IMR-90 (cell line): ENCODE data around the gene MFAP1. TPM values are rescaled to one million over a fixed set of nuclear protein-coding genes. Genes with fewer than 3 reads are reported as not detected.

Experiments
- ATAC-seq: fragments of 200-7000 bp; cut with Tn5 transposase; 2 replicates; pipeline ENCODE4 v1.9.1; 2020; ENCODE audit warnings: low read depth, mild to moderate bottlenecking, moderate library complexity
- BruUV-seq: library from RNA; stranded (reverse); fragments of 400-500 nt; replicated peaks from 2 replicates; lab custom pipeline; 2021; lab: Mats Ljungman, UMichigan
- CTCF ChIA-PET: fragments of 300-600 bp; formaldehyde crosslinking; extraction: SDS; loops from one replicate; lab custom pipeline; 2021; ENCODE audit warnings: antibody characterized with exemption; lab: Yijun Ruan, JAX
- POLR2A ChIA-PET: fragments of 300-600 bp; sonication (Branson Sonifier 250); formaldehyde crosslinking; loops from one replicate; lab custom pipeline; 2022; ENCODE audit warnings: antibody characterized with exemption; ENCODE audit not compliant: unreplicated experiment; lab: Charles Lee
- DNase-seq: peaks from one replicate; pipeline ENCODE4 v3.0.0; 2013
- H2AFZ ChIP-seq: replicated peaks from 2 replicates; pipeline ENCODE3; 2013; ENCODE audit warnings: low read length, mild to moderate bottlenecking; ENCODE audit not compliant: poor library complexity
- H2AK5ac ChIP-seq: 2 replicates; pipeline ENCODE4 v1.6.1; 2013; ENCODE audit warnings: low read depth, low read length, inconsistent platforms
- H2AK9ac ChIP-seq: replicated peaks from 2 replicates; pipeline ENCODE3; 2013; ENCODE audit warnings: mild to moderate bottlenecking, low read depth, low read length, moderate library complexity; ENCODE audit not compliant: poor library complexity
- H2BK120ac ChIP-seq: 2 replicates; pipeline ENCODE4 v1.6.1; 2013; ENCODE audit warnings: low read depth, low read length, inconsistent platforms
- H2BK15ac ChIP-seq: 3 replicates; pipeline ENCODE4 v1.6.1; 2013; ENCODE audit warnings: low read depth, low read length, inconsistent platforms
- H2BK20ac ChIP-seq: 2 replicates; pipeline ENCODE4 v1.6.1; 2013; ENCODE audit warnings: low read depth, mild to moderate bottlenecking, inconsistent platforms, low read length, moderate library complexity
- H2BK5ac ChIP-seq: 2 replicates; pipeline ENCODE4 v1.6.1; 2013; ENCODE audit warnings: mild to moderate bottlenecking, low read depth, low read length, inconsistent platforms; ENCODE audit not compliant: poor library complexity, severe bottlenecking
- H3K14ac ChIP-seq: replicated peaks from 2 replicates; pipeline ENCODE4 v1.6.1; 2013; ENCODE audit warnings: low read depth, low read length, inconsistent platforms
- H3K18ac ChIP-seq: 2 replicates; pipeline ENCODE4 v1.6.1; 2013; ENCODE audit warnings: low read depth, low read length, control low read depth
- H3K23ac ChIP-seq: 2 replicates; pipeline ENCODE4 v1.6.1; 2013; ENCODE audit warnings: low read depth, low read length, inconsistent platforms
- H3K27ac ChIP-seq: 2 replicates; pipeline ENCODE4 v1.5.1; 2013; ENCODE audit warnings: mild to moderate bottlenecking, control low read depth, low read length; ENCODE audit not compliant: insufficient read depth
- H3K27me3 ChIP-seq: 2 replicates; pipeline ENCODE4 v1.6.1; 2013; ENCODE audit warnings: low read length; ENCODE audit not compliant: control insufficient read depth, insufficient read depth
- H3K36me3 ChIP-seq: 2 replicates; pipeline ENCODE4 v1.6.1; 2013; ENCODE audit warnings: low read length, mixed read lengths; ENCODE audit not compliant: control insufficient read depth, insufficient read depth
- H3K4ac ChIP-seq: 2 replicates; pipeline ENCODE4 v1.6.1; 2013; ENCODE audit warnings: low read depth, low read length, inconsistent platforms
- H3K4me1 ChIP-seq: 2 replicates; pipeline ENCODE4 v1.6.1; 2013; ENCODE audit warnings: low read length, mixed read lengths; ENCODE audit not compliant: control insufficient read depth, insufficient read depth
- H3K4me2 ChIP-seq: 2 replicates; pipeline ENCODE4 v1.6.1; 2013; ENCODE audit warnings: low read depth, mild to moderate bottlenecking, control low read depth, low read length, moderate library complexity
- H3K4me3 ChIP-seq: 2 replicates; pipeline ENCODE4 v1.5.1; 2013; ENCODE audit warnings: low read depth, mild to moderate bottlenecking, control low read depth, low read length, moderate library complexity; ENCODE audit not compliant: insufficient read depth
- H3K56ac ChIP-seq: 2 replicates; pipeline ENCODE4 v1.6.1; 2013; ENCODE audit warnings: low read length, inconsistent platforms; ENCODE audit not compliant: insufficient read depth; ENCODE audit errors: extremely low read depth
- H3K79me1 ChIP-seq, 2 experiments: 2 replicates each; pipeline ENCODE4 v1.6.1; 2013; ENCODE audit warnings: low read length in 2 of 2, inconsistent platforms in 1 of 2, low read depth in 1 of 2
- H3K9ac ChIP-seq: 2 replicates; pipeline ENCODE4 v1.6.1; 2013; ENCODE audit warnings: low read depth, low read length, control low read depth
- H3K9me1 ChIP-seq: 2 replicates; pipeline ENCODE4 v1.6.1; 2013; ENCODE audit warnings: low read length, inconsistent platforms; ENCODE audit not compliant: insufficient read depth
- H3K9me3 ChIP-seq: 2 replicates; pipeline ENCODE4 v1.6.1; 2013; ENCODE audit warnings: low read length; ENCODE audit not compliant: control insufficient read depth, insufficient read depth
- H4K20me1 ChIP-seq: 2 replicates; pipeline ENCODE4 v1.6.1; 2013; ENCODE audit warnings: low read length, inconsistent platforms; ENCODE audit not compliant: insufficient read depth
- H4K5ac ChIP-seq: 2 replicates; pipeline ENCODE4 v1.6.1; 2013; ENCODE audit warnings: mild to moderate bottlenecking, low read depth, low read length, control low read depth
- H4K8ac ChIP-seq, 2 experiments: 2 replicates each; pipeline ENCODE4 v1.6.1; 2013; ENCODE audit warnings: low read depth in 2 of 2, low read length in 2 of 2, control low read depth in 1 of 2, inconsistent platforms in 1 of 2
- H4K91ac ChIP-seq: 2 replicates; pipeline ENCODE4 v1.6.1; 2013; ENCODE audit warnings: low read depth, low read length, inconsistent platforms; ENCODE audit not compliant: insufficient read depth
- CEBPB ChIP-seq: IDR thresholded peaks from 2 replicates; pipeline ENCODE4 v1.6.1; 2012; ENCODE audit warnings: low read depth, low read length, improper control_type of control experiment
- CHD1 ChIP-seq: IDR thresholded peaks from 2 replicates; pipeline ENCODE4 v1.6.1; 2012; ENCODE audit warnings: low read depth, low read length, improper control_type of control experiment
- FOS ChIP-seq: fragments of 150-350 bp; IDR thresholded peaks from 2 replicates; pipeline ENCODE4 v1.6.1; 2016; ENCODE audit warnings: low read depth, low read length
- MAZ ChIP-seq: IDR thresholded peaks from 2 replicates; pipeline ENCODE4 v1.6.1; 2012; ENCODE audit warnings: low read depth, mild to moderate bottlenecking, low read length, improper control_type of control experiment, moderate library complexity, borderline replicate concordance
- MXI1 ChIP-seq: IDR thresholded peaks from 2 replicates; pipeline ENCODE4 v1.6.1; 2012; ENCODE audit warnings: low read depth, mild to moderate bottlenecking, low read length, moderate library complexity, borderline replicate concordance
- NFE2L2 ChIP-seq: fragments of 150-350 bp; IDR thresholded peaks from 2 replicates; pipeline ENCODE4 v1.6.1; 2016; ENCODE audit warnings: low read depth, mild to moderate bottlenecking, low read length
- POLR2A ChIP-seq: IDR thresholded peaks from 2 replicates; pipeline ENCODE4 v1.6.1; 2012; ENCODE audit warnings: mild to moderate bottlenecking, low read depth, low read length
- RAD21 ChIP-seq: IDR thresholded peaks from 2 replicates; pipeline ENCODE4 v1.6.1; 2012; ENCODE audit warnings: low read length, improper control_type of control experiment
- RFX5 ChIP-seq: IDR thresholded peaks from 2 replicates; pipeline ENCODE4 v1.8.0; 2012; ENCODE audit warnings: low read depth, mild to moderate bottlenecking, low read length, moderate library complexity
- SMC3 ChIP-seq: fragments of 150-350 bp; IDR thresholded peaks from 2 replicates; pipeline ENCODE4 v1.6.1; 2016; ENCODE audit warnings: low read depth, mild to moderate bottlenecking, antibody characterized with exemption, low read length, moderate library complexity
- WGBS, 2 experiments: methylation state at CpG; one replicate each; pipeline versions ENCODE4 v1.1.5 to v1.1.7; 2013; ENCODE audit warnings: missing lambda C conversion rate in 2 of 2; ENCODE audit not compliant: insufficient read length in 1 of 2; ENCODE audit errors: extremely low coverage in 2 of 2; 5-methylcytosine and 5-hydroxymethylcytosine counted together
- dilution Hi-C: fragments of 300-500 bp; cut with HindIII; formaldehyde crosslinking; loops from one replicate; pipeline ENCODE4 v1.14.3; 2018; ENCODE audit warnings: low sequenced_read_pairs; ENCODE audit not compliant: unreplicated experiment
- in situ Hi-C: fragments of 300-500 bp; cut with MboI; formaldehyde crosslinking; loops from 3 replicates; pipeline ENCODE4 v1.14.3; 2019; ENCODE audit warnings: low sequenced_read_pairs, inconsistent platforms, mixed read lengths
- intact Hi-C: fragments of 100-400 bp; cut with micrococcal nuclease; formaldehyde crosslinking; loops from 2 replicates; pipeline ENCODE4 v1.10.0; 2022
- polyA plus RNA-seq, 3 experiments: library from polyadenylated mRNA; depleted of rRNA; stranded (reverse); fragments of >200 nt; gene quantifications; 2 replicates each; pipeline ENCODE4 v1.2.3, GENCODE V29; 2012; ENCODE audit warnings: low replicate concordance in 1 of 3
- total RNA-seq: library from RNA; depleted of rRNA; stranded (reverse); fragments of >200 nt; gene quantifications from 2 replicates; pipeline ENCODE4 v1.2.3, GENCODE V29; 2012
- TF ChIP-seq, protein P1 (sequence below): conservative IDR thresholded peaks from 2 replicates; pipeline ENCODE4 v1.5.1; 2012; ENCODE audit warnings: mild to moderate bottlenecking, low read depth, low read length, improper control_type of control experiment

Gene MFAP1
- total and polyA plus RNA-seq, 2 of the 4 experiments (the other 2 are of a cell fraction), result 21.6 to 28.5 TPM

DNA sequence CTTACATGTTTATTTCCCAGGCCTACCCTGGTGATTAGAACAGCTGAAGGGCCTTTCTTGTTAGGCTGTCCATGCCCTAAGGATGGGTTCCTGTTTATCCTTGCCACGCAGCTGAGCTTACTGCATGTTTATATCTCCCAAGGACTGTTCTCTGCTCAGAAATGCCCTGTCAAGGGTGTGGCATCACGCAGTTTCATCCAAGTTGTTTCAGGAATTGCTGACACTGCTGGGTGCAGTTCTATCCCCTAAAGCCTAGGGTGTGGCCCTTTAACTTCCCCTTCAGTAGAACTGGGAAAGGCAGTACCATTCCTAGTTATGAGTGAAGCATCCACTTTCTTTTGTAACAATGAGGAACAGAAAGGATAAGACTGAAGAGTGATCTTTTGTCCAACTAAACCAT is 52.7 kb downstream of the MFAP1 start:
- Histone ChIP-seq H2BK120ac (no peak overlapping the region), H2AK9ac (no peak overlapping the region), H3K4me2 (no peak overlapping the region), H3K9me1 (0 out of 2 replicates have a peak, but pooled peaks cover 4% of the 10 kb centered on the region), H4K5ac (no peak overlapping the region), H2BK5ac (no peak overlapping the region), H2BK15ac (no peak overlapping the region), H2BK20ac (no peak overlapping the region), H3K4me3 (no peak overlapping the region), H2AFZ (no peak overlapping the region), H3K23ac (no peak overlapping the region), H3K56ac (no peak overlapping the region), H3K27me3 (no peaks in the 10 kb centered on the region), H3K4ac (no peak overlapping the region), H4K20me1 (no peaks in the 10 kb centered on the region; the same call in none of the 2 replicates), H4K91ac (no peak overlapping the region), H4K8ac (no peak overlapping the region), H3K14ac (no peak overlapping the region), H3K18ac (no peak overlapping the region), H3K36me3 (peaks cover 31% of the 10 kb centered on the region), H3K9ac (no peak overlapping the region), H3K4me1 (0 out of 2 replicates have a peak, but pooled peaks cover 3% of the 10 kb centered on the region), H2AK5ac (no peak overlapping the region), H3K27ac (no peak overlapping the region), H3K9me3 (no peaks in the 10 kb centered on the region), H3K79me1 (peaks cover 10 to 16% of the 10 kb centered on the region in 2 experiments; a peak in 3 of 4 replicates)
- ChIA-PET CTCF (no interaction called here), POLR2A (no interaction called here)
- ATAC-seq (no peak), DNase-seq (no peak)
- intact Hi-C loops, result loop anchor here (10.0 kb wide), 1 partner anchor 257 kb away; the partner anchor contains the start of gene MAP1A
- TF ChIP-seq RFX5 (no peak), RAD21 (no peak), SMC3 (no peak), NFE2L2 (no peak), MAZ (no peak), MXI1 (no peak), FOS (no peak), POLR2A (no peak), CEBPB (no peak), CHD1 (no peak)
- TF ChIP-seq, protein P1, sequence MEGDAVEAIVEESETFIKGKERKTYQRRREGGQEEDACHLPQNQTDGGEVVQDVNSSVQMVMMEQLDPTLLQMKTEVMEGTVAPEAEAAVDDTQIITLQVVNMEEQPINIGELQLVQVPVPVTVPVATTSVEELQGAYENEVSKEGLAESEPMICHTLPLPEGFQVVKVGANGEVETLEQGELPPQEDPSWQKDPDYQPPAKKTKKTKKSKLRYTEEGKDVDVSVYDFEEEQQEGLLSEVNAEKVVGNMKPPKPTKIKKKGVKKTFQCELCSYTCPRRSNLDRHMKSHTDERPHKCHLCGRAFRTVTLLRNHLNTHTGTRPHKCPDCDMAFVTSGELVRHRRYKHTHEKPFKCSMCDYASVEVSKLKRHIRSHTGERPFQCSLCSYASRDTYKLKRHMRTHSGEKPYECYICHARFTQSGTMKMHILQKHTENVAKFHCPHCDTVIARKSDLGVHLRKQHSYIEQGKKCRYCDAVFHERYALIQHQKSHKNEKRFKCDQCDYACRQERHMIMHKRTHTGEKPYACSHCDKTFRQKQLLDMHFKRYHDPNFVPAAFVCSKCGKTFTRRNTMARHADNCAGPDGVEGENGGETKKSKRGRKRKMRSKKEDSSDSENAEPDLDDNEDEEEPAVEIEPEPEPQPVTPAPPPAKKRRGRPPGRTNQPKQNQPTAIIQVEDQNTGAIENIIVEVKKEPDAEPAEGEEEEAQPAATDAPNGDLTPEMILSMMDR, result no peak
- BruUV-seq, result no TSS peak
- in situ Hi-C loops, result no loop called here
- dilution Hi-C loops, result no loop called here
- 100% methylated on average over 1 of the region's 2 CpGs; no CpG with 5 or more reads in 1 of the 2 experiments for WGBS, 2 experiments
